ENCODE measurements around the gene KLHDC7A.

- TF ChIP-seq POLR2A (IDR thresholded peaks at IDR 0.05), result no peak
- TF ChIP-seq CTCF (IDR thresholded peaks at IDR 0.05), result no peak
Observed at GRCh38 chr1:18484721-18485120, 4.0 kb downstream of the KLHDC7A start.

Measured in heart left ventricle (tissue), 13 donors.